PFSK-1 (cell line): ENCODE results near the gene TLCD3B.

Experiments used
- POLR2AphosphoS5 ChIP-seq: IDR thresholded peaks from 2 replicates; pipeline ENCODE4 v1.6.1; 2012; ENCODE audit warnings: low read depth, mild to moderate bottlenecking, control low read depth, low read length, moderate library complexity
- SIN3A ChIP-seq: IDR thresholded peaks from 2 replicates; pipeline ENCODE4 v1.6.1; 2012; ENCODE audit warnings: mild to moderate bottlenecking, low read length, moderate library complexity, borderline replicate concordance; ENCODE audit not compliant: insufficient read depth
- TAF1 ChIP-seq: IDR thresholded peaks from 2 replicates; pipeline ENCODE4 v1.6.1; 2012; ENCODE audit warnings: low read length, control low read depth, borderline replicate concordance; ENCODE audit not compliant: insufficient read depth
- TF ChIP-seq, protein P1 (sequence below), 2 experiments: IDR thresholded peaks; 2 replicates each; pipeline versions ENCODE4 v1.6.1 to v1.8.0; 2011 to 2012; ENCODE audit warnings: low read depth in 2 of 2, low read length in 2 of 2, control low read depth in 1 of 2, inconsistent platforms in 1 of 2, mild to moderate bottlenecking in 1 of 2, moderate library complexity in 1 of 2; ENCODE audit not compliant: insufficient read depth in 1 of 2

DNA sequence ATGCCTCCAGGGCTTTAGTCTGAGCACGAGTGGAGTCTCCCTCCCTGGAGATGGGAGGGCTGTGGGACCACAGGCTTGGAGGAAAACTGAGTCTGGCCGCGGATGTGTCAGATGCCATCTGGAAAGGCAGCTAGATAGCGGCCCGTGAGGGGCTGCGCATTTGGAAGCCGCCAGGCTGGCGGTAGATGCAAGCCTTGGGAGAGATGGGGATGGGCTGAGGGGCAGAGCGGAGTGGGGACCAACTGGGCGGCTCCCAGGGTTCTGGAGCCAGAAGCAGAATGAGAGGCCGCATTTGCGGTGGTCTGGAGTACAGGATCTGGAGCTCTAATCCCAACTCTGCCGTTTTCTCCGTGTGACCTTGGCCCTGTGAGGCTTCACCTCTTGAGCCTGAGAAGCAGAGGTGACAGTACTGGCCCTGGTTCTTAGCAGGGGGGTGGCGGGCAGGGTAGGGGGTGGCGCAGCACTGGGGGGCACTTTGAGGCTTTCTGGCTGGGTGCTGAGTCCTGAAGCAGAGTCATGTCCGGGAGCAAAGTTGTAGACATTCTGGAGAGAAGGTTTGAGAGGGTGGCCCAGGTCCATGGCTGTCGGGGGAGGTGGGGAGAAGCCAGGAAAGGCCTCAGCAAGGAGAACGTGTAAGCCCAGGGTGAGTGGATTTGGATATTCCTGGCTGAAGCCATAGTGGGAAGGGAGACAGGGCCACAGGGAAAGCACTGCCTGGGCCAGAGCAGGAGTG lies 28.3 kb downstream of the TLCD3B start:
- TF ChIP-seq, protein P1, sequence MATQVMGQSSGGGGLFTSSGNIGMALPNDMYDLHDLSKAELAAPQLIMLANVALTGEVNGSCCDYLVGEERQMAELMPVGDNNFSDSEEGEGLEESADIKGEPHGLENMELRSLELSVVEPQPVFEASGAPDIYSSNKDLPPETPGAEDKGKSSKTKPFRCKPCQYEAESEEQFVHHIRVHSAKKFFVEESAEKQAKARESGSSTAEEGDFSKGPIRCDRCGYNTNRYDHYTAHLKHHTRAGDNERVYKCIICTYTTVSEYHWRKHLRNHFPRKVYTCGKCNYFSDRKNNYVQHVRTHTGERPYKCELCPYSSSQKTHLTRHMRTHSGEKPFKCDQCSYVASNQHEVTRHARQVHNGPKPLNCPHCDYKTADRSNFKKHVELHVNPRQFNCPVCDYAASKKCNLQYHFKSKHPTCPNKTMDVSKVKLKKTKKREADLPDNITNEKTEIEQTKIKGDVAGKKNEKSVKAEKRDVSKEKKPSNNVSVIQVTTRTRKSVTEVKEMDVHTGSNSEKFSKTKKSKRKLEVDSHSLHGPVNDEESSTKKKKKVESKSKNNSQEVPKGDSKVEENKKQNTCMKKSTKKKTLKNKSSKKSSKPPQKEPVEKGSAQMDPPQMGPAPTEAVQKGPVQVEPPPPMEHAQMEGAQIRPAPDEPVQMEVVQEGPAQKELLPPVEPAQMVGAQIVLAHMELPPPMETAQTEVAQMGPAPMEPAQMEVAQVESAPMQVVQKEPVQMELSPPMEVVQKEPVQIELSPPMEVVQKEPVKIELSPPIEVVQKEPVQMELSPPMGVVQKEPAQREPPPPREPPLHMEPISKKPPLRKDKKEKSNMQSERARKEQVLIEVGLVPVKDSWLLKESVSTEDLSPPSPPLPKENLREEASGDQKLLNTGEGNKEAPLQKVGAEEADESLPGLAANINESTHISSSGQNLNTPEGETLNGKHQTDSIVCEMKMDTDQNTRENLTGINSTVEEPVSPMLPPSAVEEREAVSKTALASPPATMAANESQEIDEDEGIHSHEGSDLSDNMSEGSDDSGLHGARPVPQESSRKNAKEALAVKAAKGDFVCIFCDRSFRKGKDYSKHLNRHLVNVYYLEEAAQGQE (IDR thresholded peaks at IDR 0.05; ENCODE audit: insufficient read depth in 1 of 2, low read depth in 2 of 2, low read length in 2 of 2) = no peak
- TF ChIP-seq POLR2AphosphoS5 (no peak), SIN3A (no peak), TAF1 (no peak)
